GM23338 (cell line): ENCODE data around the gene NPNT. TPM values are rescaled to one million over a fixed set of nuclear protein-coding genes. Genes with fewer than 3 reads are reported as not detected.

ENCODE experiments used
- CREB1 ChIP-seq: fragments of 250-450 bp; sonication (Bioruptor Pico); IDR thresholded peaks from 2 replicates; pipeline ENCODE4 v1.5.0; 2020; ENCODE audit warnings: low read depth, mild to moderate bottlenecking, moderate library complexity
- CTCF ChIP-seq, 2 experiments: fragments of 200-600 bp in 1 of 2; sonication (generic) in 1 of 2; conservative IDR thresholded peaks; 2 replicates each; pipeline versions ENCODE4 v1.5.1 to v1.6.1; 2016 to 2017; ENCODE audit warnings: antibody characterized with exemption in 2 of 2, low read depth in 2 of 2, mild to moderate bottlenecking in 2 of 2, moderate library complexity in 1 of 2
- EZH2 ChIP-seq: fragments of 200-600 bp; sonication (generic); IDR thresholded peaks from one replicate; pipeline ENCODE4 v1.8.0; 2017; ENCODE audit warnings: antibody characterized with exemption, mild to moderate bottlenecking, low read depth; ENCODE audit not compliant: unreplicated experiment
- EZH2phosphoT487 ChIP-seq: fragments of 200-600 bp; sonication (generic); IDR thresholded peaks from one replicate; pipeline ENCODE4 v1.8.1; 2018; ENCODE audit warnings: antibody characterized with exemption; ENCODE audit not compliant: unreplicated experiment
- ZNF331 ChIP-seq: fragments of 250-450 bp; sonication (Bioruptor Pico); IDR thresholded peaks from 2 replicates; pipeline ENCODE4 v1.5.0; 2020; ENCODE audit warnings: low read depth, mild to moderate bottlenecking, moderate library complexity
- polyA plus RNA-seq: library from polyadenylated mRNA; unstranded; fragments of >200 nt; fragmentation: Nextera tagmentation; extraction: Ambion mirVana; gene quantifications from 2 replicates; pipeline ENCODE4 v1.2.1, GENCODE V29; 2016
- total RNA-seq: library from RNA; depleted of rRNA; stranded (reverse); fragments of >200 nt; shearing (Covaris generic); gene quantifications from 2 replicates; pipeline ENCODE4 v1.2.3, GENCODE V29; 2014
- TF ChIP-seq, protein P1 (sequence below): fragments of 250-450 bp; sonication (Bioruptor Pico); IDR thresholded peaks from 2 replicates; pipeline ENCODE4 v1.5.0; 2020; ENCODE audit warnings: mild to moderate bottlenecking, moderate library complexity
- TF ChIP-seq, protein P2 (sequence below): IDR thresholded peaks from 2 replicates; pipeline ENCODE4 v1.6.1; 2016; ENCODE audit warnings: antibody characterized with exemption

NPNT gene
- total and polyA plus RNA-seq, 2 experiments from 2014 or later: 1.4 TPM

GRCh38 chr4:105921301-105921700, 26.0 kb downstream of the NPNT start (continued):
- TF ChIP-seq, protein P1, sequence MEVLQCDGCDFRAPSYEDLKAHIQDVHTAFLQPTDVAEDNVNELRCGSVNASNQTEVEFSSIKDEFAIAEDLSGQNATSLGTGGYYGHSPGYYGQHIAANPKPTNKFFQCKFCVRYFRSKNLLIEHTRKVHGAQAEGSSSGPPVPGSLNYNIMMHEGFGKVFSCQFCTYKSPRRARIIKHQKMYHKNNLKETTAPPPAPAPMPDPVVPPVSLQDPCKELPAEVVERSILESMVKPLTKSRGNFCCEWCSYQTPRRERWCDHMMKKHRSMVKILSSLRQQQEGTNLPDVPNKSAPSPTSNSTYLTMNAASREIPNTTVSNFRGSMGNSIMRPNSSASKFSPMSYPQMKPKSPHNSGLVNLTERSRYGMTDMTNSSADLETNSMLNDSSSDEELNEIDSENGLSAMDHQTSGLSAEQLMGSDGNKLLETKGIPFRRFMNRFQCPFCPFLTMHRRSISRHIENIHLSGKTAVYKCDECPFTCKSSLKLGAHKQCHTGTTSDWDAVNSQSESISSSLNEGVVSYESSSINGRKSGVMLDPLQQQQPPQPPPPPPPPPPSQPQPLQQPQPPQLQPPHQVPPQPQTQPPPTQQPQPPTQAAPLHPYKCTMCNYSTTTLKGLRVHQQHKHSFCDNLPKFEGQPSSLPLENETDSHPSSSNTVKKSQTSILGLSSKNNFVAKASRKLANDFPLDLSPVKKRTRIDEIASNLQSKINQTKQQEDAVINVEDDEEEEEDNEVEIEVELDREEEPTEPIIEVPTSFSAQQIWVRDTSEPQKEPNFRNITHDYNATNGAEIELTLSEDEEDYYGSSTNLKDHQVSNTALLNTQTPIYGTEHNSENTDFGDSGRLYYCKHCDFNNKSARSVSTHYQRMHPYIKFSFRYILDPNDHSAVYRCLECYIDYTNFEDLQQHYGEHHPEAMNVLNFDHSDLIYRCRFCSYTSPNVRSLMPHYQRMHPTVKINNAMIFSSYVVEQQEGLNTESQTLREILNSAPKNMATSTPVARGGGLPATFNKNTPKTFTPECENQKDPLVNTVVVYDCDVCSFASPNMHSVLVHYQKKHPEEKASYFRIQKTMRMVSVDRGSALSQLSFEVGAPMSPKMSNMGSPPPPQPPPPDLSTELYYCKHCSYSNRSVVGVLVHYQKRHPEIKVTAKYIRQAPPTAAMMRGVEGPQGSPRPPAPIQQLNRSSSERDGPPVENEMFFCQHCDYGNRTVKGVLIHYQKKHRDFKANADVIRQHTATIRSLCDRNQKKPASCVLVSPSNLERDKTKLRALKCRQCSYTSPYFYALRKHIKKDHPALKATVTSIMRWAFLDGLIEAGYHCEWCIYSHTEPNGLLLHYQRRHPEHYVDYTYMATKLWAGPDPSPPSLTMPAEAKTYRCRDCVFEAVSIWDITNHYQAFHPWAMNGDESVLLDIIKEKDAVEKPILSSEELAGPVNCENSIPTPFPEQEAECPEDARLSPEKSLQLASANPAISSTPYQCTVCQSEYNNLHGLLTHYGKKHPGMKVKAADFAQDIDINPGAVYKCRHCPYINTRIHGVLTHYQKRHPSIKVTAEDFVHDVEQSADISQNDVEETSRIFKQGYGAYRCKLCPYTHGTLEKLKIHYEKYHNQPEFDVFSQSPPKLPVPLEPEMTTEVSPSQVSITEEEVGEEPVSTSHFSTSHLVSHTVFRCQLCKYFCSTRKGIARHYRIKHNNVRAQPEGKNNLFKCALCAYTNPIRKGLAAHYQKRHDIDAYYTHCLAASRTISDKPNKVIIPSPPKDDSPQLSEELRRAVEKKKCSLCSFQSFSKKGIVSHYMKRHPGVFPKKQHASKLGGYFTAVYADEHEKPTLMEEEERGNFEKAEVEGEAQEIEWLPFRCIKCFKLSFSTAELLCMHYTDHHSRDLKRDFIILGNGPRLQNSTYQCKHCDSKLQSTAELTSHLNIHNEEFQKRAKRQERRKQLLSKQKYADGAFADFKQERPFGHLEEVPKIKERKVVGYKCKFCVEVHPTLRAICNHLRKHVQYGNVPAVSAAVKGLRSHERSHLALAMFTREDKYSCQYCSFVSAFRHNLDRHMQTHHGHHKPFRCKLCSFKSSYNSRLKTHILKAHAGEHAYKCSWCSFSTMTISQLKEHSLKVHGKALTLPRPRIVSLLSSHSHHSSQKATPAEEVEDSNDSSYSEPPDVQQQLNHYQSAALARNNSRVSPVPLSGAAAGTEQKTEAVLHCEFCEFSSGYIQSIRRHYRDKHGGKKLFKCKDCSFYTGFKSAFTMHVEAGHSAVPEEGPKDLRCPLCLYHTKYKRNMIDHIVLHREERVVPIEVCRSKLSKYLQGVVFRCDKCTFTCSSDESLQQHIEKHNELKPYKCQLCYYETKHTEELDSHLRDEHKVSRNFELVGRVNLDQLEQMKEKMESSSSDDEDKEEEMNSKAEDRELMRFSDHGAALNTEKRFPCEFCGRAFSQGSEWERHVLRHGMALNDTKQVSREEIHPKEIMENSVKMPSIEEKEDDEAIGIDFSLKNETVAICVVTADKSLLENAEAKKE (CRISPR knock-in tag): no peak
- TF ChIP-seq EZH2 (no peak), CTCF (conservative IDR thresholded peaks at IDR 0.05; ENCODE audit: low read depth in 2 of 2) (no peak), EZH2phosphoT487 (no peak), CREB1 (CRISPR knock-in tag) (no peak), ZNF331 (CRISPR knock-in tag) (no peak)
- TF ChIP-seq, protein P2, sequence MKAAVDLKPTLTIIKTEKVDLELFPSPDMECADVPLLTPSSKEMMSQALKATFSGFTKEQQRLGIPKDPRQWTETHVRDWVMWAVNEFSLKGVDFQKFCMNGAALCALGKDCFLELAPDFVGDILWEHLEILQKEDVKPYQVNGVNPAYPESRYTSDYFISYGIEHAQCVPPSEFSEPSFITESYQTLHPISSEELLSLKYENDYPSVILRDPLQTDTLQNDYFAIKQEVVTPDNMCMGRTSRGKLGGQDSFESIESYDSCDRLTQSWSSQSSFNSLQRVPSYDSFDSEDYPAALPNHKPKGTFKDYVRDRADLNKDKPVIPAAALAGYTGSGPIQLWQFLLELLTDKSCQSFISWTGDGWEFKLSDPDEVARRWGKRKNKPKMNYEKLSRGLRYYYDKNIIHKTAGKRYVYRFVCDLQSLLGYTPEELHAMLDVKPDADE: no peak
